Stimulated activated CD8-positive, alpha-beta memory T cell treated with anti-CD3 and anti-CD28 coated beads, Interleukin-12 subunit alpha, Interleukin-12 subunit beta, amount 100 ng/mL, for 4 hours (primary cell): ENCODE data around the gene OR51A4.
"Not testable (repeated sequence)": the region's sequence is repeated elsewhere in the genome, so short reads cannot be mapped to it uniquely, and the experiment has no call there.

ENCODE experiments used
- DNase-seq: peaks from one replicate; pipeline ENCODE4 v3.0.0-alpha.2; 2020; ENCODE audit warnings: low read depth

OR51A4 gene

GRCh38 chr11:4947505-4947904, at the start of gene OR51A4:
OR51A4 (minus strand) TSS chr11:4947605; CDS start chr11:4947100, 505 bp downstream.
- no peak for DNase-seq

- no peak for DNase-seq
These were observed 47.1 kb upstream of the OR51A4 start, which contains the start of gene OR51L1 for GRCh38 chr11:4994551-4994950. OR51L1 (plus strand) TSS chr11:4994851; CDS start chr11:4998983, 4,132 bp downstream.

DNA sequence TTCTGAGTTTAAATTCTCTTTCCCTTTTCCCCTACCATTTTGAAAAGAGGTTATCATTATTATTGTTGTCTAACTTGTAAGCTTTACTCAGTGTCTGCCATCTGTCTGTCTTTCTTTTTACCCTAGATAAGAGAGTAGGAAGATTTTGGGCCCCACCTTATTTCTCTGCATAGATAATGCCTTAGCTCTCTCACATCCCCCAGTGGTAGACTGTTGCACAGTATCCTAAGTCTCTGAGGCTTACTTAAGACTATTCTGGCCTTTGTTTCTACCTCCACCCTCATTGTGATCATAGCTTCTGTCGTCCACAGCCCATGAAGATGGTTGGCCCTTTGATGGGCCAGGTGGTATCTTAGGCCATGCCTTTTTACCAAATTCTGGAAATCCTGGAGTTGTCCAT, 43.7 kb upstream of the OR51A4 start:
- DNase-seq: no peak

GRCh38 chr11:4983841-4984240, 36.4 kb upstream of the OR51A4 start:
- DNase-seq: no peak

DNA sequence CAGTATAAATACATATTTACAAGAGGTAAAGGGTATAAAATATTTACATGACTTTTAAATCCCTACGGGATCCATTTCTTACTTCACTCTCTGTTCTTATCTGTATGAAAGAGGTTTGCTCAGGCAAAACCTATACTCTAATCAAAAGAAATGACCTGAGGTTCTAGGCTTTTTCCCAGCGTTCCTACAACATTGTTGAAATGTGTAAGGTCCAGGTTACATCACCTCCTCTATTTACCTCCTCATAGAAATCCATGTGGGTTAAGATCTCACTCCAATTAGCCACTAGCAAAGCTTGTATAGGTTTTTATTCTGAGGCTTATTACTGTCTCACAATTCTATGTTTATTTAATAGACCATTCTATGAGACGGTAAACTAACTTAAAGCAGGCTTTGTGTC, 35.3 kb upstream of the OR51A4 start:
- no peak for DNase-seq

DNA sequence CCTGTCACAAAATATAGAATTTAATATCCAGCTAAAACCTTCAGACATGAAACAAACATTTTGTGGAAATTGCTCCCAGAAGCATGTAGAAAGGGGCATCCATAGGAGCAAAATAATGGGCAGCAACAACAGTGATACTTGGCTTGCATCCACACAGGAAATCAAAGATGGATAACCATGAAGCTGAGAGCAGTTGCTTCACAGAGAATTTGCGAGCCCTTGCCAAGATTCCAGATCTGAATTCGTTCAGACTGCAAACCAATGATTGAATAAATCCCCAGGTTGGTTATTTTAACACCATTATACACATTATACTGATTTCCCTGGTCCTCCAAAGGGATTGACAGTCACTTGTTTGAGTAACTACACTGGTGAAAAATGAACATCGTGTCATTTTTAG, 31.6 kb upstream of the OR51A4 start:
- no peak for DNase-seq

GRCh38 chr11:4975436-4975835, 28.0 kb upstream of the OR51A4 start:
- DNase-seq: no peak

GRCh38 chr11:4962816-4963215, 15.4 kb upstream of the OR51A4 start:
- DNase-seq: no peak

- no peak for DNase-seq
These were observed 13.5 kb upstream of the OR51A4 start for GRCh38 chr11:4960877-4961276.

DNA sequence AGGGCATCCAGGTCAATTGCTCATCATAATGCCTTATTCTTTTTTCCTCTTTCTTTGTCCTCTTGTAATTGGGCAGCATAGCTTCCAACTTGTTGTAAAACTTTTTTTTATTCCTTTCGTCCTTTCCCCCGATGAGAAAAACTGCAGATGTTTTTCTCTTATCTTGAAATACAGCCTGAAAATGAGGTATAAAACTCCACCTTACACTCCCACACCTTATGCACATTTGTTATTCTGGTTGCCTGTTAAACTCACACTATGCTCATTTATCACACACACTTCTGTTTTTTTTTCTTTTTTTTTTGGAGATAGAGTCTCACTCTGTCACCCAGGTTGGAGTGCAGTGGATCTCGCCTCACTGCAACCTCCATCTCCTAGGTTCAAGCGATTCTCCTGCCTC, 10.0 kb upstream of the OR51A4 start:
- no peak for DNase-seq

GRCh38 chr11:4955613-4956012, 8.2 kb upstream of the OR51A4 start, which contains the start of gene OR51A2:
OR51A2 (minus strand) TSS chr11:4955713; CDS start chr11:4955713, 0 bp downstream.
- not testable (repeated sequence) for DNase-seq

DNA sequence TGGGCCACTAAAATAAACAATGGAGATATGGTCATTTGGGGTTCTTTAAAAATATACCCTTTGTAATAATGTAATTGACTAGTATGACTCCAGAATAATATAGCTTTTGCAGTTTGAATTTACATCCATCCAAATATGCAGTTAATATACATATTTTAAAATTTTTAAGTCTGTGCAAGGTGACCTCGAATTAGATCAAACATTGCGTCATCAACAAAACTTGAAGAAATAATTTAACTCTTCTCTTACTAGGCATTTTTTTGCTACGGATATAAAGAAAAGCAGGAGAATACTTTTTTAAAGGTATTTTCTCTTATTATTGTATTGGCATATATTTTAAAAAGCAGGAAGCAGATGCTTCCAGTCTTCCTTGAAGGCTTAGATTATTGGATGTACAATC, 10.7 kb downstream of the OR51A4 start:
- DNase-seq: no peak

- DNase-seq: no peak
These were observed 14.7 kb downstream of the OR51A4 start for GRCh38 chr11:4932751-4933150.

DNA sequence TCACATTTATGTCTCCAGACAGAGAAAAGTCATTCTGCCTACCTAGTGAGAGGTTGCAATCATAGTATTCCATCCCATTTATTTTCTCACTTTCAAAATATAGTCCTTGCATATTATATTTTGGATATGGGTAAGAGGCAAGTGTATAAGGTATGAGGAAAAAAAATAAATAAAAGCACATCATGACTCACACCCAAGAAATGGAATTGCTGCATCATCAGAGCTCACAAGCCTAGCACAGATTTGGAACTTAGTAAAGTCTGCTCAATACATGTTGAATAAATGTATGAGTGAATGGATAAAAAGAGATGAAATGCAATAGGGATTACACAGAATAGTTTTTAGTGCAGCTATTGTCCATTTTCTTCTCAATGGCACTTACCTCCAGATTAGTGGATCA, 20.8 kb downstream of the OR51A4 start:
- DNase-seq: no peak

GRCh38 chr11:4924239-4924638, 23.2 kb downstream of the OR51A4 start, which contains the start of gene OR51G1:
OR51G1 (minus strand) TSS chr11:4924339; CDS start chr11:4924339, 0 bp downstream.
- no peak for DNase-seq

DNA sequence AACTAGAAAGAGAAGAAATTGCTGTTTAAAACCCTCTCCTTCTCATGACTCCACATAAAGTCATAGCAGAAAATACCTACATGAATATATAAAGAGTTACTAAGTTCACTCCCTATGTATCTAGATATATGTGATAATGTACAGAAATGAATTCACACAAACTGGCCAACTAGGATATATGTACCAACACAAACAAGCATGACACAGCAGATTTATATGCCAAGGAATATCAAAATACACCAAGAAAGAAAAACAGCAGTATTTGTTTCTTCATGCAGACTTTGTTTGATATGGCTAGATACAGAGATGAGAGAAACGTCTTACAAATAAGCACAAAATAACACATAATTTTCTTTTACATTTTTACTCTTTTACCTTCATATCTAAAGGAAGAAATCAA, 25.1 kb downstream of the OR51A4 start:
- DNase-seq: no peak

DNA sequence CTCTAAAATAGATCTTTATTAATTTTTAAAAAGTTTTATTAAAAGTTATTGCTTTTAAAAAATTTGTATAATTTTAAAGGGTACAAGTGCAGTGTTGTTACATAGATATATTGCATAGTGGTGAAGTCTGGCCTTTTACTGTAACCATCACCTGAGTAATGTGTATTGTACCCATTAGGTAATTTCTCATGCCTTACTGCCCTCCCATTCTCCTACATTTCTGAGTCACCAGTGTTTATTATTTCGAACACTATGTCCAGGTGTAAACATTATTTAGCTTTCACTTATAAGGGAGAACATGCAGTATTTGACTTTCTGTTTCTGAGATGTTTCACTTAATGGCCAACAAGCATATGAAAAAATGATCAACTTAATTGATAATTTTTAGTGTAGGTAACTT, 25.6 kb downstream of the OR51A4 start:
- no peak for DNase-seq

- no peak for DNase-seq
These were observed 28.2 kb downstream of the OR51A4 start, which contains the start of gene OR51G2 for GRCh38 chr11:4919250-4919649. OR51G2 (minus strand) TSS chr11:4919350; CDS start chr11:4915663, 3,687 bp downstream.

DNA sequence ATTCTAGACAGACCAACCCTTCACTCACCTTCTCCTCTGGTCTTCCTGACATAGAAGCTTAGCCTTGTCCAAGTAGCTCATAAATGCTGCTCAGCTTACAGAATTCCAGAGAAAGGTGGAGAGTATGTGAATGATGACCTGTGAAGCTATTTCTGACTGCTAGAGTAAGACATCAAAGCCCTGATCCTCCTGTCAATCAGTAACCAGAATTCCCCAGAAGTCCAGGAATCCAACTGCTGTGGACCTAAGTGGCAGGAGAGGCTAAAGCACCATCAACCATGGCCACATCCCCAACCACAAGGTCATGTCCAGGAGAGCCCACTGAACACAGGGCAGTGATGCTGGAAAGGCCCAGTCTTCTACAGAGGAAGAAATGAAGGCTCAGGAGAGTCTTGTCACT, 30.8 kb downstream of the OR51A4 start:
- no peak for DNase-seq

GRCh38 chr11:4903484-4903883, 43.9 kb downstream of the OR51A4 start, which contains the start of gene OR51A7:
OR51A7 (plus strand) TSS chr11:4903783; CDS start chr11:4907370, 3,587 bp downstream.
- DNase-seq: no peak
